Ascending aorta (tissue), 2 donors: ENCODE results near the gene OR51B2. TPM values are rescaled to one million over a fixed set of nuclear protein-coding genes. Genes with fewer than 3 reads are reported as not detected.
"Not testable (repeated sequence)": the region's sequence is repeated elsewhere in the genome, so short reads cannot be mapped to it uniquely, and the experiment has no call there.

ENCODE experiments used
- DNase-seq, 2 donors: peaks; one replicate each; pipeline ENCODE4 v3.0.0-alpha.2; 2019; ENCODE audit warnings: low spot score in 2 of 2
- H3K27ac ChIP-seq, 2 donors: fragments of 200-600 bp; sonication (generic); one replicate each; pipeline ENCODE4 v1.5.1; 2016 to 2017; ENCODE audit warnings: mild to moderate bottlenecking in 1 of 2
- H3K27me3 ChIP-seq: fragments of 200-600 bp; sonication (generic); one replicate; pipeline ENCODE4 v1.5.1; 2017
- H3K36me3 ChIP-seq, 2 donors: fragments of 200-600 bp; sonication (generic); one replicate each; pipeline ENCODE4 v1.5.1; 2016
- H3K4me1 ChIP-seq, 2 donors: fragments of 200-600 bp; sonication (generic); one replicate each; pipeline ENCODE4 v1.5.1; 2016 to 2017; ENCODE audit warnings: mild to moderate bottlenecking in 1 of 2
- H3K4me3 ChIP-seq, 2 donors: fragments of 200-600 bp; sonication (generic); one replicate each; pipeline ENCODE4 v1.5.1; 2016 to 2017; ENCODE audit warnings: mild to moderate bottlenecking in 1 of 2
- H3K9me3 ChIP-seq, 2 donors: fragments of 200-600 bp; sonication (generic); one replicate each; pipeline ENCODE4 v1.5.1; 2016
- CTCF ChIP-seq, 3 experiments: fragments of 200-600 bp in 2 of 3; fragments of 450-650 bp in 1 of 3; sonication (generic) in 2 of 3; IDR thresholded peaks; one replicate each; pipeline ENCODE4 v1.5.1; 2016 to 2019; ENCODE audit warnings: antibody characterized with exemption in 3 of 3, mild to moderate bottlenecking in 1 of 3, moderate library complexity in 1 of 3
- intact Hi-C: fragments of 100-400 bp; cut with DNase I; formaldehyde crosslinking; loops from one replicate; pipeline ENCODE4 v1.15.1; 2023
- total RNA-seq: library from RNA; depleted of rRNA; stranded (reverse); fragments of >200 nt; gene quantifications from one replicate; pipeline ENCODE4 v1.1.0, GENCODE V29; 2016

The OR51B2 gene, protein sequence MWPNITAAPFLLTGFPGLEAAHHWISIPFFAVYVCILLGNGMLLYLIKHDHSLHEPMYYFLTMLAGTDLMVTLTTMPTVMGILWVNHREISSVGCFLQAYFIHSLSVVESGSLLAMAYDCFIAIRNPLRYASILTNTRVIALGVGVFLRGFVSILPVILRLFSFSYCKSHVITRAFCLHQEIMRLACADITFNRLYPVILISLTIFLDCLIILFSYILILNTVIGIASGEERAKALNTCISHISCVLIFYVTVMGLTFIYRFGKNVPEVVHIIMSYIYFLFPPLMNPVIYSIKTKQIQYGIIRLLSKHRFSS
- total RNA-seq: not detected

DNA sequence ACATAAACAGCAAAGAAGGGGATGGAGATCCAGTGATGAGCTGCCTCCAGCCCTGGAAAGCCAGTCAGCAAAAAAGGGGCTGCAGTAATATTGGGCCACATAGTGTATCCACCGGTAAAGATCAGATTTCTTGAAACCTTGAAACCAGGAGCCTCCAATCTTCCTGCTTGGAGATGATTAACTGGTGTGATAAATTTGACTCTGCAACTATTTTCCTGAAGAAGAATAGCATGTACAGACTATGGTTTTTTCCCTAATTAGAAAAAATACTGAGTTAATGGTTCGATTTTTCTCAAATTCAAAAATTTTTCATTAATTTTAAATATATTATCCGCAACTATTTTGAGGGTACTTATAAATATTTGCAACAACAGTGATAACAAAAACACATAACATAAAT lies at the start of gene OR51B2:
Gene OR51B2 (minus strand): TSS at position 101 of the 400 bp plus-strand sequence. CDS start 0 bp downstream, at position 101.
- Histone ChIP-seq H3K4me3 (no peak within 1 kb of the TSS), H3K27ac (no peak within 1 kb of the TSS)

DNA sequence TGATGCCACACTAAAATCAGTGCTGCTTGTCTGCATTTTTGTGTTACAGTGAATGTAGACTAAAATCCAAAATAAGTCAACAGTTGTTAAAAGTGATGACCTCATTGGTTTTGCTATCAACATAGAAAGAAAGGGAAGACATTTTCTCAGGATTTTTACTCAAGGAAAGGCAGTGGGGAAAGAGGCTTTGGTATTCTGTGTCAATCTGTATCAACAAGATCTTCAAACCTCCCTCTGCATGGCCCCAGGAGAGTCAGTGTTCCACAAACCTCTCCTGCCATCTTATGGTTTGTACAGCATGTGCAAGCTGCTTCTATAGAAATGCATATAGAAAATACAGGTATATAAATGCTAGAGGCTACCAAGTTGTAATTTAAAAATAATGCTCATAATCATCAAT lies 45.7 kb upstream of the OR51B2 start:
- H3K27ac ChIP-seq: no peak overlapping the region
- no peak for TF ChIP-seq CTCF (IDR thresholded peaks at IDR 0.05)
- no peaks in the 10 kb centered on the region for H3K9me3 ChIP-seq
- H3K27me3 ChIP-seq: no peaks in the 10 kb centered on the region
- H3K4me1 ChIP-seq: peaks cover 0 to 3% of the 10 kb centered on the region in 2 donors
- intact Hi-C loops: no loop called here
- H3K4me3 ChIP-seq: no peak overlapping the region
- no peak for DNase-seq
- no peaks in the 10 kb centered on the region for H3K36me3 ChIP-seq

More for the DNA sequence above, at the start of gene OR51B2:
- Histone ChIP-seq H3K36me3 (no peaks in the 10 kb centered on the region), H3K4me1 (no peaks in the 10 kb centered on the region), H3K9me3 (no peaks in the 10 kb centered on the region), H3K27me3 (no peaks in the 10 kb centered on the region)
- DNase-seq: no peak
- intact Hi-C loops: no loop called here
- no peak for TF ChIP-seq CTCF (IDR thresholded peaks at IDR 0.05)

GRCh38 chr11:5368502-5369043 lies 44.5 kb upstream of the OR51B2 start:
- DNase-seq: no peak
- Histone ChIP-seq H3K27ac (no peak overlapping the region), H3K27me3 (no peaks in the 10 kb centered on the region), H3K36me3 (no peaks in the 10 kb centered on the region), H3K4me3 (no peak overlapping the region), H3K4me1 (peaks cover 0 to 3% of the 10 kb centered on the region in 2 donors), H3K9me3 (no peaks in the 10 kb centered on the region)
- intact Hi-C loops: no loop called here
- TF ChIP-seq CTCF (IDR thresholded peaks at IDR 0.05): no peak

DNA sequence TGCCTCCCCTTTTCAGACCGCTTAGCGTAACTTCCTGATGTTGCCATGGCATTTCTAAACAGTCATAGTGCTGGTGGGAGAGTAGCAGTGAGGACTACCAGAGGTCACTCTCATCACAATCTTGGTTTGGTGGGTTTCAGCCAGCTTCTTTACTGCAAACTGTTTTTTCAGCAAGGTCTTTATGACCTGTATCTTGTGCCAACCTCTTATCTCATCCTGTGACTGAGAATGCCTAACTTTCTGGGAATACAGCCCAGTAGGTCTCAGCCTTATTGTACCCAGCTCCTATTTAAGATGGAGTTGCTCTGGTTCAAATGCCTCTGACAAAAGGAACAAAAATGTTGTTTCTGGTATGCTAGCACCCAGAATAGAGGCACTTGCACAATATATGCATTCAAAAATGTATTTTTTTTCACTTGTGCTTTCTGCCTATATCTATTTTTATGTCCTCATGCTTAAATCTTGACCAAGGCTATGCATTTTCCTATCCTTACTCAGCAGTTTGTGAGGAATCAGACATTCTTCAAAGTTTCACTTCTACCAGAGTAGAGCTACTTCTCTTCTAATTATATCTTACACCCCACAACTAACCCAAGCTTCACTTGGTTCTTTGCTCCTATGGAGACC lies 43.5 kb upstream of the OR51B2 start:
- no peak for TF ChIP-seq CTCF (IDR thresholded peaks at IDR 0.05)
- Histone ChIP-seq H3K27ac (no peak overlapping the region), H3K9me3 (no peaks in the 10 kb centered on the region), H3K36me3 (no peaks in the 10 kb centered on the region), H3K4me3 (no peak overlapping the region), H3K4me1 (peaks cover 0 to 3% of the 10 kb centered on the region in 2 donors), H3K27me3 (no peaks in the 10 kb centered on the region)
- intact Hi-C loops: no loop called here
- no peak for DNase-seq

GRCh38 chr11:5366856-5367255 lies 42.8 kb upstream of the OR51B2 start:
- Histone ChIP-seq H3K4me1 (peaks cover 0 to 3% of the 10 kb centered on the region in 2 donors), H3K27ac (no peak overlapping the region), H3K36me3 (no peaks in the 10 kb centered on the region), H3K9me3 (no peaks in the 10 kb centered on the region), H3K4me3 (no peak overlapping the region), H3K27me3 (no peaks in the 10 kb centered on the region)
- intact Hi-C loops: no loop called here
- DNase-seq: no peak
- no peak for TF ChIP-seq CTCF (IDR thresholded peaks at IDR 0.05)

DNA sequence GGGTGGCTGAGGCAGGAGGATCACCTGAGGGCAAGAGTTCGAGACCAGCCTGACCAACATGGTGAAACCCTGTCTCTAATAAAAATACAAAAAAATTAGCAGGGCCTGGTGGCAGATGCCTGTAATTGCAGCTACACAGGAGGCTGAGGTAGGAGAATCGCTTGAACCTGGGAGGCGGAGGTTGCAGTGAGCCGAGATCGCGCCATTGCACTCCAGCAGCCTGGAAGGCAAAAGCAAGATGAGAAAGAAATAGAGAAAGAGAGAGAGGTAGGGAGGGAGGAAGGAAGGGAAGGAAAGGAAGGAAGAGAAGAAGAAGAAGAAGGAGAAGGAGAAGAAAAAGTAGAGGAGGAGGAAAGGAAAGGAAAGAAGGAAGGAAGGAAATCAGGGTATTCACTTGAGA lies 42.3 kb upstream of the OR51B2 start:
- DNase-seq, H3K27ac ChIP-seq, H3K4me1 ChIP-seq, intact Hi-C loops, H3K4me3 ChIP-seq, H3K9me3 ChIP-seq, H3K36me3 ChIP-seq, H3K27me3 ChIP-seq: not testable (repeated sequence)
